CD14-positive monocyte (primary cell): ENCODE results near the gene TLK1. TPM values are rescaled to one million over a fixed set of nuclear protein-coding genes. Genes with fewer than 3 reads are reported as not detected.

Experiments
- DNase-seq, 3 donors: peaks; one replicate each; pipeline ENCODE4 v3.0.0-alpha.2; 2011 to 2022
- H2AFZ ChIP-seq: 2 replicates; pipeline ENCODE4 v1.6.0; 2012; ENCODE audit warnings: mild to moderate bottlenecking, low read depth, low read length, inconsistent platforms; ENCODE audit not compliant: insufficient read depth, poor library complexity, severe bottlenecking
- H3K27ac ChIP-seq, 2 donors: 1 replicate in 1 of 2; 2 replicates in 1 of 2; pipeline ENCODE4 v1.5.1; 2012 to 2013; ENCODE audit warnings: low read length in 2 of 2, control low read depth in 1 of 2, inconsistent platforms in 1 of 2, low read depth in 1 of 2, mild to moderate bottlenecking in 1 of 2
- H3K27me3 ChIP-seq, 2 donors: one replicate each; pipeline versions ENCODE4 v1.6.0 to v1.6.1; 2011 to 2013; ENCODE audit warnings: low read length in 2 of 2; ENCODE audit not compliant: control insufficient read depth in 2 of 2, insufficient read depth in 2 of 2
- H3K36me3 ChIP-seq, 2 donors: replicated peaks in 1 of 2; 1 replicate in 1 of 2; 2 replicates in 1 of 2; pipeline versions ENCODE4 v1.5.1 to v1.6.1; 2012 to 2013; ENCODE audit warnings: low read length in 2 of 2, control low read depth in 1 of 2, inconsistent platforms in 1 of 2, mild to moderate bottlenecking in 1 of 2; ENCODE audit not compliant: insufficient read depth in 2 of 2, control insufficient read depth in 1 of 2
- H3K4me1 ChIP-seq, 2 donors: 1 replicate in 1 of 2; 2 replicates in 1 of 2; pipeline versions ENCODE4 v1.5.1 to v1.6.1; 2012 to 2013; ENCODE audit warnings: low read length in 2 of 2, control low read depth in 1 of 2, inconsistent platforms in 1 of 2, mild to moderate bottlenecking in 1 of 2, moderate library complexity in 1 of 2; ENCODE audit not compliant: insufficient read depth in 2 of 2, control insufficient read depth in 1 of 2
- H3K4me2 ChIP-seq: replicated peaks from 2 replicates; pipeline ENCODE3; 2012; ENCODE audit warnings: low read length, moderate library complexity, mild to moderate bottlenecking; ENCODE audit not compliant: poor library complexity, severe bottlenecking; ENCODE audit errors: extremely low read depth
- H3K4me3 ChIP-seq, 3 experiments: fragments of 200-600 bp in 1 of 3; sonication (generic) in 1 of 3; replicated peaks in 1 of 3; 1 replicate in 2 of 3; 2 replicates in 1 of 3; pipeline ENCODE4 v1.5.1; 2011 to 2013; ENCODE audit warnings: low read length in 3 of 3, mild to moderate bottlenecking in 3 of 3, control low read depth in 2 of 3, low read depth in 2 of 3, inconsistent platforms in 1 of 3, moderate library complexity in 1 of 3
- H3K79me2 ChIP-seq: 2 replicates; pipeline ENCODE4 v1.6.0; 2012; ENCODE audit warnings: mild to moderate bottlenecking, control low read depth, inconsistent platforms, low read length, moderate library complexity; ENCODE audit not compliant: insufficient read depth
- H3K9ac ChIP-seq: 2 replicates; pipeline ENCODE4 v1.6.0; 2017; ENCODE audit warnings: low read length, mild to moderate bottlenecking; ENCODE audit not compliant: insufficient read depth, poor library complexity, severe bottlenecking
- H3K9me3 ChIP-seq, 2 donors: replicated peaks in 1 of 2; 1 replicate in 1 of 2; 2 replicates in 1 of 2; pipeline versions ENCODE4 v1.5.1 to v1.6.1; 2012 to 2013; ENCODE audit warnings: low read length in 2 of 2, control low read depth in 1 of 2; ENCODE audit not compliant: control insufficient read depth in 1 of 2, insufficient read depth in 1 of 2
- H4K20me1 ChIP-seq: 2 replicates; pipeline ENCODE4 v1.6.0; 2012; ENCODE audit warnings: mild to moderate bottlenecking, low read length, control low read depth, moderate library complexity; ENCODE audit not compliant: insufficient read depth
- H3K27ac Mint-ChIP-seq, 7 donors: one replicate each; pipeline ENCODE4 v1.8.0; 2020; ENCODE audit warnings: mild to moderate bottlenecking in 7 of 7, mixed read lengths in 7 of 7, moderate library complexity in 6 of 7, inconsistent platforms in 2 of 7
- H3K27me3 Mint-ChIP-seq, 3 donors: one replicate each; pipeline ENCODE4 v1.8.0; 2021 to 2022; ENCODE audit warnings: low read depth in 3 of 3, mild to moderate bottlenecking in 3 of 3, mixed read lengths in 3 of 3, moderate library complexity in 3 of 3, inconsistent platforms in 1 of 3
- H3K36me3 Mint-ChIP-seq, 2 donors: one replicate each; pipeline ENCODE4 v1.8.0; 2020; ENCODE audit warnings: mixed read lengths in 2 of 2, inconsistent platforms in 1 of 2, mild to moderate bottlenecking in 1 of 2
- H3K4me1 Mint-ChIP-seq: one replicate; pipeline ENCODE4 v1.8.0; 2020; ENCODE audit warnings: mild to moderate bottlenecking, mixed read lengths
- H3K4me3 Mint-ChIP-seq, 2 donors: one replicate each; pipeline ENCODE4 v1.8.0; 2020; ENCODE audit warnings: mild to moderate bottlenecking in 2 of 2, mixed read lengths in 2 of 2, moderate library complexity in 1 of 2
- H3K9me3 Mint-ChIP-seq, 7 donors: one replicate each; pipeline ENCODE4 v1.8.0; 2020 to 2022; ENCODE audit warnings: mixed read lengths in 7 of 7, mild to moderate bottlenecking in 6 of 7, moderate library complexity in 6 of 7, inconsistent platforms in 2 of 7
- CTCF ChIP-seq: fragments of 200-600 bp; IDR thresholded peaks from one replicate; pipeline ENCODE4 v1.8.0; 2022; ENCODE audit warnings: antibody characterized with exemption, mild to moderate bottlenecking
- WGBS: methylation state at CpG from one replicate; pipeline ENCODE4 v1.1.5; 2013; ENCODE audit warnings: missing lambda C conversion rate; ENCODE audit not compliant: insufficient coverage; 5-methylcytosine and 5-hydroxymethylcytosine counted together
- intact Hi-C, 2 donors: fragments of 100-400 bp; cut with micrococcal nuclease; formaldehyde crosslinking; loops; one replicate each; pipeline versions ENCODE4 v1.15.0 to v1.15.1; 2023
- polyA plus RNA-seq, 3 donors: library from polyadenylated mRNA; depleted of rRNA in 1 of 3; unstranded in 2 of 3; stranded (reverse) in 1 of 3; fragments of 300-500 nt in 2 of 3; fragments of >200 nt in 1 of 3; fragmentation: Illumina TruSeq in 2 of 3; gene quantifications; 1 replicate in 2 of 3; 2 replicates in 1 of 3; pipeline ENCODE4 v1.2.3, GENCODE V29; 2012 to 2021

Gene TLK1
- polyA plus RNA-seq, 3 donors = 6.3 to 20.0 (median 8.6) TPM

GRCh38 chr2:171004363-171004762 is 156.3 kb downstream of the TLK1 start:
- Mint-ChIP-seq H3K9me3 (no peaks in the 10 kb centered on the region), H3K27me3 (no peaks in the 10 kb centered on the region), H3K36me3 (peaks cover 68 to 88% of the 10 kb centered on the region in 2 donors), H3K4me3 (no peak overlapping the region), H3K4me1 (no peaks in the 10 kb centered on the region), H3K27ac (no peak overlapping the region)
- Histone ChIP-seq H3K9me3 (no peaks in the 10 kb centered on the region), H3K4me2 (no peak overlapping the region), H3K36me3 (peaks cover 59 to 96% of the 10 kb centered on the region in 2 donors), H3K27ac (no peak overlapping the region), H3K27me3 (no peaks in the 10 kb centered on the region), H4K20me1 (no peaks in the 10 kb centered on the region), H2AFZ (no peak overlapping the region), H3K4me1 (no peaks in the 10 kb centered on the region), H3K9ac (no peak overlapping the region), H3K79me2 (no peaks in the 10 kb centered on the region), H3K4me3 (no peak overlapping the region)
- no peak for DNase-seq
- WGBS = no CpG with 5 or more reads among the region's 2 CpGs
- intact Hi-C loops = no loop called here
- TF ChIP-seq CTCF = no peak

GRCh38 chr2:170999654-171000053 is 161.0 kb downstream of the TLK1 start:
- Mint-ChIP-seq H3K9me3 (no peaks in the 10 kb centered on the region), H3K27ac (no peak overlapping the region), H3K36me3 (peaks cover 64 to 80% of the 10 kb centered on the region in 2 donors), H3K4me1 (no peaks in the 10 kb centered on the region), H3K4me3 (no peak overlapping the region), H3K27me3 (peaks cover 0 to 1% (median 0%) of the 10 kb centered on the region in 3 donors)
- H3K36me3 ChIP-seq = peaks cover 57 to 88% of the 10 kb centered on the region in 2 donors
- intact Hi-C loops = no loop called here
- no peaks in the 10 kb centered on the region for H3K27me3 ChIP-seq
- H3K4me2 ChIP-seq = no peak overlapping the region
- no peak for TF ChIP-seq CTCF
- no peaks in the 10 kb centered on the region for H4K20me1 ChIP-seq
- no peak overlapping the region for H2AFZ ChIP-seq
- 89% methylated on average over 4 of the region's 6 CpGs for WGBS
- no peaks in the 10 kb centered on the region for H3K4me1 ChIP-seq
- no peaks in the 10 kb centered on the region for H3K9me3 ChIP-seq
- H3K27ac ChIP-seq = no peak overlapping the region
- H3K79me2 ChIP-seq = no peaks in the 10 kb centered on the region
- no peak for DNase-seq
- H3K4me3 ChIP-seq = no peak overlapping the region
- no peak overlapping the region for H3K9ac ChIP-seq
